Stimulated activated CD4-positive, alpha-beta T cell treated with anti-CD3 and anti-CD28 coated beads, Interleukin-1b, Interleukin-23, amount 100 ng/mL, for 4 hours (primary cell): ENCODE measurements around the gene MIX23.

ENCODE experiments used
- DNase-seq, 2 donors: peaks; one replicate each; pipeline ENCODE4 v3.0.0-alpha.2; 2020; ENCODE audit warnings: low read depth in 2 of 2

MIX23 gene

GRCh38 chr3:122351612-122352011 lies 31.4 kb downstream of the MIX23 start:
- DNase-seq, result no peak

GRCh38 chr3:122350814-122351418 lies 32.1 kb downstream of the MIX23 start:
- DNase-seq, result no peak

DNA sequence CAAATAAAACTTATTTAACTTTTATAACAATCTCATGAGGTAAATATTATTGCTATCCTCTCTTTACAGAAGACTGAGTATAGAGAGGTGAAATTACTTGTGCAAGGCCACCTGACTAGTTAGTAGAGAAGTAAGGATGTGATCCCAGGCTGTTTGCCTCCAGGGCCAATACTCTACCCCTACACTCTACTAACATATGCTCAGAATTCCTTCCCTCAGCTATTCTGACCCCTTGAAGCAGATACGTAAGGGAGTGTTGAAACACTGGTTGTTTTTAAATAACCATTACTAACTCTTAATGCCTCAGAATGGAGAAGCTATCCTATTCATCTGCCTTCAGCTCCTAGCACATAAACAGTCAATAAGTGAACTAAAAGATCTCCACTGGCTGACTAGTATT lies 33.9 kb downstream of the MIX23 start:
- DNase-seq, result no peak

- DNase-seq, result no peak
Measured at GRCh38 chr3:122343654-122344053, 39.4 kb downstream of the MIX23 start.

DNA sequence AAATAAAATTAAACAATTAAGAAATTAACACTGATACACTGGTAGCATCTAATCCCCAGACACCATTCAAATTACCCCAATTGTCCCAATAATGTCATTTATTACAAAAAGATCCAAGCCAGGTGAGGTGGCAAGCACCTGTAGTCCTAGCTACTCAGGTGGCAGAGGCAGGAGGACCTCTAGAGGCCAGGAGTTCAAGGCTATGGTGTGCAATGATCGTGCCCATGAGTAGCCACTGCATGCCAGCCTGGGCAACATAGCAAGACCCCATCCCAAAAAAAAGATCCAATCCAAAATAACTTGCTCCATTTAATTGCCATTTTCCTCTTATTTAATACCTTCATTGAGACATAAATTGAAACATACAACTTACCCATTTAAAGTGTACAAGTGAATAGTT lies 40.2 kb downstream of the MIX23 start:
- DNase-seq, result no peak

- no peak for DNase-seq
Measured at GRCh38 chr3:122332551-122332950, 50.5 kb downstream of the MIX23 start.

- DNase-seq, result no peak
Measured at GRCh38 chr3:122331886-122332285, 51.1 kb downstream of the MIX23 start.

DNA sequence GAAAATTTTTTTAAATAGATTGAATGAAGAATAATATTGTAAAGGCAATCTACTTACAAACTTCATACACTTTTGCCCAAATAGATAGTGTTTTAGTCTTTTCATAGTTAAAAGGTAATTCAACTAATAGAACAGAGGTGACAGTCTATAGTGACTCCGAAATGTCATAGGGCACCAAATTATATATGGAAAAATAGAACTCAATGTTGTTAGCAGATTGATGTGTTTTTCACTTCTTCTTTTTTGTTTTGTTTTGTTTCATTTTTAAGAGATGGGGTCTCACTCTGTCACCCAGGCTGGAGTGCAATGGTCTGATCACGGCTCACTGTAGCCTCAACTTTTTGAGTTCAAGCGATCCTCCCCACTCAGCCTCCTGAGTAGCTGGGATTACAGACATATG lies 57.3 kb downstream of the MIX23 start:
- no peak for DNase-seq

DNA sequence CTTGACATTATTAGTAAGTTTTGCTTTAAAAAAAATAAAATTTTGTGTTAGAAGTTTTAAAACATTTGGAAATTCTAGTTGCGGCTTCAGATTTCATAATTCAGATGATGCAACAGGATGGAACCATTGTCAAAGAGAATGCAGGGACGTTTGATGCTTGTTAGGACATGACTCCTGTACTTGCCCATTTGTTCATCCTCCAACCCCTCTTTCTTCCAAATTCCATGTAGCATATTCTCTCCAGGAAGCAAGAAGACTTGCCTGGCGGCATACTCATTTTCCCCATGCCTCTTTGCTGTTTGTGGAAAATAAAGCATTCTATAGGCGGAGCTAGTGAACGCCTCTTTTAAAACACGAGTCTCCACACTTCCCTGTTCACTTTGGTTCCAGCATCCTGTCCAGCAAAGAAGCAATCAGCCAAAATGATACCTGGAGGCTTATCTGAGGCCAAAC lies 58.1 kb downstream of the MIX23 start, which contains the start of gene CSTA:
CSTA (plus strand) TSS at position 378 of the 453 bp plus-strand sequence; CDS start at position 423, 45 bp downstream.
- DNase-seq, result no peak

DNA sequence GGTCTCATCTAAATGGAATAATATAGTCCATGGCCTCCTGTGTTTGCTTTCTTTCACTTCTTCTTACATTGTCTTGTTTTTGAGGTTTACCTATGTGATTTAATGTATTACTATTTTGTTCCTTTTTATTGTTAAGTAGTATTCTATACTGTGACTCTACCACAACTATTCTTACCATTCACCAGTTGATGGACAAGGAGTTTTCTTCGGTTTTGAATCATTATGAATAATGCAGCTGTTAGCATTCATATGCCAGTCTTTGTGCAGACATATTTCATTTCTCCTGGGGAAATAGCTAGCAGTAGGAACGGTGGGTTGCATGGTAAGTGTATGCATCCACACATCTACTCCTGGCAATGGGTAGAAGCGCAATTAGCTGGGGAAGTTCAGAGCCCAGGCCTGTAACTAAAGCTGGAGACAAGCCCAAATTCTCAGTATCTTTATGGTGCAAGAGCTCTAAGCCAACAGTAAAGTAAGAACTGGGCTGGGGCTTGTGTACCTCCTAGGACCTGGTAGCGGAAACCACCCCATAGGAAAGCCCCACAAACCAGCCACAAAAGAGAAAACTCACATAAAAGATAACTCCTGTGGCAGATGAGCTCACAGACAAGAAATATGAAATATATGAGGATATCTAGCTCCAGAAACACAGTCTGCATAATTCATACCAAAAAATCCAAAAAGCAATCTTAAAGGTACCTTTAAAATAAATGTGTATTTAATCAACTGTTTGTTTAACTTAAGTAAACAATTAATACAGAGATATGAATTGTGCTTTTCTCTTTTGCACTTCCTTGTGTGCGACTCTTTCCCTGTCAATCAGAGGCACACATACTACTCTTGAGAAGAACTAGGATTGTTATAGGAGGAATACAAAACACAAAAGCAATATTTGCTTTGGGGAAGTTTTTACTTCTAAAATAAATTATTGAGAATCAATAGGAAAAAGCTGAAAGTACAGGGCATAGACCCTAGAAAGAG lies 60.6 kb downstream of the MIX23 start:
- no peak for DNase-seq

DNA sequence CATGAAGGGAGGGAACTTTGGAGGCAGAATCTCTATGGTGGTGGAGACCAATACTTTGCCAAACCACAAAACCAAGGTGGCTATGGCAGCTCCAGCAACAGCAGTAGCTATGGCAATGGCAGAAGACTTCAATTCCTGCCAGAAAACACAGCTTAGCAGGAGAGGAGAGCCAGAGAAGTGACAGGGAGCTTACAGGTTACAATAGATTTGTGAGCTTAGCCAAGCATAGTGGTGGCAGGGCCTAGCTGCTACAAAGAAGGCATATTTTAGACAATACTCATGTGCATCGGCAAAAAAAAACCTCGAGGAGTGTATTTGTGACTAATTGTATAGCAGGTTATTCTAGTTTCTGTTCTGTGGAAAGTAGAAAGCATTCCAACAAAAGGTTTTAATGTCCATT lies 64.4 kb downstream of the MIX23 start:
- DNase-seq, result no peak

- DNase-seq, result no peak
Measured at GRCh38 chr3:122316368-122316767, 66.7 kb downstream of the MIX23 start.

DNA sequence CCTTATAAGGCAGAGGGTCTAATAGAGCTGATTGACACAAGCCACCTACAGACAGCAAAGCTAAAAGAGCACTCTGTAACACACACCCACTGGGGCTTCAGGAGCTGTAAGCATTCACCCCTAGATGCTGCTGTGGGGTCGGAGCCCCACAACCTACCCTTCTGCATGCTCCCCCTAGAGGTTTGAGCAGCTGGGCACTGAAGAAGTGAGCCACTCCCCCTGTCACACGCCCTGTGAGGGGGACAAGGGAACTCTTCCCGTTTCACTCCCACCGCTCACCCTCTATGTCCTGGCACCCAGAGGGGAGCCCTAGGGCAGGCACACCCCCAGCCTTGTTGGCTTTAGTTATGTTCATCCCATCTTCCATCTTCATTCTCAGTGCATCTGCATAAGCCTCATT lies 67.4 kb downstream of the MIX23 start:
- no peak for DNase-seq

GRCh38 chr3:122314228-122314876 lies 68.7 kb downstream of the MIX23 start:
- DNase-seq, result no peak

GRCh38 chr3:122313281-122313680 lies 69.8 kb downstream of the MIX23 start:
- no peak for DNase-seq

GRCh38 chr3:122312826-122313225 lies 70.2 kb downstream of the MIX23 start:
- DNase-seq, result no peak

- DNase-seq, result no peak
Measured at GRCh38 chr3:122310361-122310760, 72.7 kb downstream of the MIX23 start.
